Trophoblast cell (in vitro differentiated cells and primary cell): Measurements from ENCODE around the gene LRRC27.

Source experiments
- DNase-seq, 2 donors: peaks; one replicate each; pipeline ENCODE4 v3.0.0-alpha.2; 2016
- H2AFZ ChIP-seq: 2 replicates; pipeline ENCODE4 v1.6.1; 2013; ENCODE audit warnings: low read length, moderate library complexity, mild to moderate bottlenecking; ENCODE audit not compliant: insufficient read depth, poor library complexity
- H2AK5ac ChIP-seq: 2 replicates; pipeline ENCODE4 v1.6.1; 2013; ENCODE audit warnings: mild to moderate bottlenecking, low read length
- H2BK120ac ChIP-seq: 2 replicates; pipeline ENCODE4 v1.6.1; 2013; ENCODE audit warnings: low read length, mild to moderate bottlenecking, moderate library complexity; ENCODE audit not compliant: insufficient read depth, poor library complexity
- H2BK12ac ChIP-seq: 2 replicates; pipeline ENCODE4 v1.6.1; 2013; ENCODE audit warnings: mild to moderate bottlenecking, low read length, moderate library complexity
- H2BK5ac ChIP-seq: 2 replicates; pipeline ENCODE4 v1.6.1; 2013; ENCODE audit warnings: low read length, low read depth, moderate library complexity, mild to moderate bottlenecking; ENCODE audit not compliant: poor library complexity
- H3K14ac ChIP-seq: 2 replicates; pipeline ENCODE4 v1.6.1; 2013; ENCODE audit warnings: mild to moderate bottlenecking, low read length
- H3K18ac ChIP-seq: 2 replicates; pipeline ENCODE4 v1.6.1; 2013; ENCODE audit warnings: mild to moderate bottlenecking, low read length
- H3K23ac ChIP-seq: 2 replicates; pipeline ENCODE4 v1.6.1; 2013; ENCODE audit warnings: low read length
- H3K27ac ChIP-seq: 2 replicates; pipeline ENCODE4 v1.5.1; 2013; ENCODE audit warnings: low read depth, mild to moderate bottlenecking, inconsistent platforms, low read length, moderate library complexity
- H3K27me3 ChIP-seq: 2 replicates; pipeline ENCODE4 v1.6.1; 2013; ENCODE audit warnings: inconsistent platforms, mild to moderate bottlenecking, low read length, moderate library complexity; ENCODE audit not compliant: insufficient read depth
- H3K36me3 ChIP-seq, 2 experiments: 1 replicate in 1 of 2; 2 replicates in 1 of 2; pipeline ENCODE4 v1.6.1; 2013; ENCODE audit warnings: low read length in 2 of 2, mild to moderate bottlenecking in 2 of 2, moderate library complexity in 1 of 2; ENCODE audit not compliant: insufficient read depth in 2 of 2, control insufficient read depth in 1 of 2
- H3K4ac ChIP-seq: 2 replicates; pipeline ENCODE4 v1.6.1; 2013; ENCODE audit warnings: low read depth, mild to moderate bottlenecking, low read length, moderate library complexity
- H3K4me1 ChIP-seq, 2 experiments: 1 replicate in 1 of 2; 2 replicates in 1 of 2; pipeline ENCODE4 v1.6.1; 2013; ENCODE audit warnings: low read length in 2 of 2, mild to moderate bottlenecking in 2 of 2, moderate library complexity in 1 of 2; ENCODE audit not compliant: insufficient read depth in 2 of 2, control insufficient read depth in 1 of 2
- H3K4me2 ChIP-seq: 2 replicates; pipeline ENCODE4 v1.6.1; 2013; ENCODE audit warnings: inconsistent platforms, mild to moderate bottlenecking, low read length, moderate library complexity
- H3K4me3 ChIP-seq: 2 replicates; pipeline ENCODE4 v1.5.1; 2013; ENCODE audit warnings: mild to moderate bottlenecking, low read depth, low read length, inconsistent platforms
- H3K79me1 ChIP-seq: one replicate; pipeline ENCODE4 v1.6.1; 2013; ENCODE audit warnings: low read length
- H3K79me2 ChIP-seq: 2 replicates; pipeline ENCODE4 v1.6.1; 2013; ENCODE audit warnings: low read length, mild to moderate bottlenecking; ENCODE audit not compliant: control insufficient read depth, insufficient read depth, poor library complexity
- H3K9ac ChIP-seq: 2 replicates; pipeline ENCODE4 v1.6.1; 2013; ENCODE audit warnings: mild to moderate bottlenecking, low read length
- H3K9me3 ChIP-seq: 2 replicates; pipeline ENCODE4 v1.6.1; 2013; ENCODE audit warnings: low read depth, mild to moderate bottlenecking, control low read depth, inconsistent platforms, low read length; ENCODE audit not compliant: insufficient read depth
- H4K12ac ChIP-seq: 2 replicates; pipeline ENCODE4 v1.6.1; 2013; ENCODE audit warnings: low read depth, mild to moderate bottlenecking, low read length, moderate library complexity
- H4K8ac ChIP-seq: 2 replicates; pipeline ENCODE4 v1.6.1; 2013; ENCODE audit warnings: low read depth, mild to moderate bottlenecking, low read length, moderate library complexity
- H4K91ac ChIP-seq: one replicate; pipeline ENCODE4 v1.6.1; 2013; ENCODE audit warnings: low read depth, mild to moderate bottlenecking, low read length, moderate library complexity
- WGBS: extraction: QIAGEN DNeasy Blood & Tissue Kit; methylation state at CpG from one replicate; pipeline ENCODE4 v1.1.7; 2013; ENCODE audit warnings: missing lambda C conversion rate; ENCODE audit not compliant: insufficient read length, insufficient coverage; ENCODE audit errors: extremely low coverage; 5-methylcytosine and 5-hydroxymethylcytosine counted together

Gene LRRC27

DNA sequence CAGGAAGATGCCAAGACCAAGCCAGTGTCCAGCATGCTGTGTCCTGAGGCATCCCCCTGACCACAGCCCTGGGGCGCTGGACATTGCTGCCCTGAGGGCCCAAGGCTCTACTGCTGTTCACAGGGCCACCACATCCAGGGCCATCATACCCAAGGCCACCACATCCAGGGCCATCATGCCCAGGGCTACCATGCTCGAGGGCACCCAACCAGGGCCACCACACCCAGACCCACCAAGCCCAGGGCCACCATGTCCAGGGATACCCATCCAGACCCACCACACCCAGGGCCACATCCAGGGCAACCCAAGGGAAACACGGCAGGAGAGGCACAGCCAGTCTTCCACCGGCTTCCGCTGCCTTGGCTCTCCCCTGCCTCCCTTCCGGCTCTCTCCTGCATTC lies 41.4 kb upstream of the LRRC27 start:
- H2BK5ac ChIP-seq = no peak overlapping the region
- H4K91ac ChIP-seq = no peak overlapping the region
- peak overlapping the region; percentile 10 for H3K4me3 ChIP-seq
- H2BK120ac ChIP-seq = no peak overlapping the region
- no peak overlapping the region for H2BK12ac ChIP-seq
- DNase-seq = no peak
- H2AFZ ChIP-seq = no peak overlapping the region
- H3K18ac ChIP-seq = no peak overlapping the region
- no peak overlapping the region for H2AK5ac ChIP-seq
- no peak overlapping the region for H3K23ac ChIP-seq
- H3K79me2 ChIP-seq = no peaks in the 10 kb centered on the region
- no peak overlapping the region for H3K27ac ChIP-seq
- H3K4me1 ChIP-seq = no peaks in the 10 kb centered on the region
- H3K4me2 ChIP-seq = no peak overlapping the region
- peaks cover 4% of the 10 kb centered on the region for H3K9me3 ChIP-seq
- H4K12ac ChIP-seq = no peak overlapping the region
- H3K14ac ChIP-seq = no peak overlapping the region
- no peak overlapping the region for H4K8ac ChIP-seq
- WGBS = no CpG with 5 or more reads among the region's 6 CpGs
- H3K9ac ChIP-seq = no peak overlapping the region
- no peak overlapping the region for H3K4ac ChIP-seq
- H3K27me3 ChIP-seq = no peaks in the 10 kb centered on the region
- no peaks in the 10 kb centered on the region for H3K36me3 ChIP-seq
- no peaks in the 10 kb centered on the region for H3K79me1 ChIP-seq

DNA sequence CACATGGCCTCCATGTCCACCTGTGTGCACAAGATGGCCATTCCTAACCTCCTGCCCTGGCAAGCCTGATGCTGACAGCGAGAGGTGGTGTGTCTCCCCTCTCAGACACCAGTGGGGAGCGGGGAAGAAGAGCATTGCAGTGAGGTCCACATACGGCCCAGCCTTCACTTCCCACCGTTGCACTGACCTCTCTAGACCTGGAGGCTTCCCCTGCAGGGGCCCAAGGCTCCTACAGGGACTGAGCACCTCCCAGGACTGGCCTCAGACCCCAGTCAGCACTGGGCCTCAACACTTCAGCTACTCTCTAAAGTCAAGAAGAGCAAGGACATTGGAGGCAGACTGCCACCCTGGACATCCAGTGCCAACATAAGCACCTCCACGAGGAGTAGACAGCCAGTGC lies 40.2 kb upstream of the LRRC27 start:
- Histone ChIP-seq H2BK12ac (no peak overlapping the region), H2AFZ (no peak overlapping the region), H3K9ac (no peak overlapping the region), H3K9me3 (peaks cover 5% of the 10 kb centered on the region), H3K4me2 (no peak overlapping the region), H4K8ac (no peak overlapping the region), H3K4ac (no peak overlapping the region), H4K12ac (no peak overlapping the region), H2AK5ac (no peak overlapping the region), H3K27me3 (no peaks in the 10 kb centered on the region), H3K36me3 (no peaks in the 10 kb centered on the region), H2BK120ac (no peak overlapping the region), H3K4me1 (peaks cover 0 to 2% of the 10 kb centered on the region in 2 experiments), H3K18ac (no peak overlapping the region), H3K79me1 (no peaks in the 10 kb centered on the region), H4K91ac (no peak overlapping the region), H2BK5ac (no peak overlapping the region), H3K27ac (no peak overlapping the region), H3K23ac (no peak overlapping the region), H3K4me3 (no peak overlapping the region), H3K14ac (no peak overlapping the region), H3K79me2 (no peaks in the 10 kb centered on the region)
- no CpG with 5 or more reads among the region's 5 CpGs for WGBS
- no peak for DNase-seq

DNA sequence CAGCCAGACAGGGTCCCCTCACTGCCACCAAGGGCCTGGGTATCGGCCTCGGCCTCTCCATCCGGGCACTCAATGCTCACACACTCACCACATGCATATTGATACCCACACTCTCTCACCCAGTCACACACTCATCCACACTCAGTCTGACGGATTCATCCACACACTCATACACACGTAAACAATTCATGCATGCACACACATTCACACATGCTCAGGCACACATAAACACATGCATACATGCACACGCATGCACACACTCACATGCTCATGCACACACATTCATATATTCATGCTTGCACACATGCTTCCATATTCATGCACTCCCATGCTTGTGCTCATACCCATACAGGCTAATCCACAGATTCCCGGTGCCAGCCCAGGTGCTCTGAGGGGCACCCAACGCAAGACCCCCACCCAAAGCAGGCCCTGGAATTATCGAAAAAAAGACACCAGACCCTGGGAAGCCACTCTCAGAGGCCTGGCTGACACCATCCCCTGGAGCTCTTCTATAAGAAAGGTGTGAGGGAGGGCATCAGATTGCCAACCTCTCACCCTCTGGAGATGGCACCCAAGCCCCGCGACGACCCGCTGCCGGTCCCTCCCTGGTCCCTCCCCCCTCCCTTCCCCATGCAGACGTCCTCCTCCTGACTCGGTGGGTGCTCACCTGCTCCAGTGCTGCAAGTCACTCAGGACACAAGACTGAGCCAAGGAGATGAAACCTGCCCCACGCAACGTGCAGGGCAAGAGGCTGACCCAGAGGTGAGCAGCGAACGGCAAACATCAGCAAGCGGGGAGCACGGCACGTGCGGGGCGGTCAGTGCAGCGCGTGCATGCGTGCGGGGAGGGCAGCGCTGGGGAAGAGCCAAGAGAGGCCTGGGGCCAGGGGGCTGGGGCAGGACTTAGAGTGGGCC lies 39.4 kb upstream of the LRRC27 start:
- Histone ChIP-seq H2AFZ (no peak overlapping the region), H4K8ac (no peak overlapping the region), H4K12ac (no peak overlapping the region), H3K27ac (no peak overlapping the region), H3K23ac (no peak overlapping the region), H3K9me3 (peaks cover 5% of the 10 kb centered on the region), H3K36me3 (no peaks in the 10 kb centered on the region), H3K4me3 (no peak overlapping the region), H2BK5ac (no peak overlapping the region), H2BK12ac (no peak overlapping the region), H3K4me1 (peaks cover 0 to 2% of the 10 kb centered on the region in 2 experiments), H3K18ac (no peak overlapping the region), H3K27me3 (no peaks in the 10 kb centered on the region), H3K9ac (no peak overlapping the region), H2BK120ac (no peak overlapping the region), H4K91ac (no peak overlapping the region), H3K4ac (no peak overlapping the region), H3K79me1 (no peaks in the 10 kb centered on the region), H3K14ac (no peak overlapping the region), H2AK5ac (no peak overlapping the region), H3K4me2 (no peak overlapping the region), H3K79me2 (no peaks in the 10 kb centered on the region)
- no CpG with 5 or more reads among the region's 30 CpGs for WGBS
- DNase-seq = no peak

DNA sequence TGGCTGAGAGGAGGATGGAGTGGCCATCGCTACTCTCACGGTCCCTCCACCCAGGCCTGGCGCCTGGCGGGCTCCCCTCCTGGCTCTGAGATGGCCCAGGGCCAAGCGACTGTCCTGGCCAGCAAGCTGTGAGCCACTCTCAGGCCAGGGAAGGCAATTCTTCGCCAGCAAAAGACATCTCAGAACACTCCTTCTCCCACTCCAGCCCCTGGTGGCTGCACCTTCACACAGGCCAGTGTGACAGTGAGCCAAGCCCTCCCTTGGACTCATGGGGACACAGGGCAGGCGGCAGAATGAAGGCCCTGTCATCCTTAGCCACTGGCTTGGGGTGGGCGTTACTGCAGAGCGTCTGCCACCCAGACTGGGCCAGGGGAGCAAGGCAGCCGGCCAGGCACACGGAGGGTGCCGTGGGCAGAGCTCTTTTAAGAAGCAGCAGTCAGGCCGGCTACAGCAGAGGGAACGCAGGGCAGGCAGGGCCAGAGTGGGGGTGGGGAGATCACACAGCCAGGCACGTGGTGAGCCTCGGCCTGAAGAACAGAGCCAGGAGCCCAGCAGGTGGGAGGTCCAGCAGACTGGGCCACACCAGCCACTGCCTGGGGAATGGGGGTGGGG lies 38.7 kb upstream of the LRRC27 start:
- H4K8ac ChIP-seq = no peak overlapping the region
- no peak overlapping the region for H3K4ac ChIP-seq
- H3K23ac ChIP-seq = no peak overlapping the region
- no peak overlapping the region for H3K27ac ChIP-seq
- no peak overlapping the region for H3K4me2 ChIP-seq
- DNase-seq = no peak
- no peak overlapping the region for H3K4me3 ChIP-seq
- no peak overlapping the region for H3K9ac ChIP-seq
- no peak overlapping the region for H3K14ac ChIP-seq
- no peaks in the 10 kb centered on the region for H3K27me3 ChIP-seq
- H3K36me3 ChIP-seq = no peaks in the 10 kb centered on the region
- H2BK5ac ChIP-seq = no peak overlapping the region
- no peak overlapping the region for H2BK12ac ChIP-seq
- no peaks in the 10 kb centered on the region for H3K79me1 ChIP-seq
- H3K18ac ChIP-seq = no peak overlapping the region
- H2AK5ac ChIP-seq = no peak overlapping the region
- no peak overlapping the region for H4K91ac ChIP-seq
- H3K4me1 ChIP-seq = peaks cover 0 to 2% of the 10 kb centered on the region in 2 experiments
- no CpG with 5 or more reads among the region's 16 CpGs for WGBS
- H3K79me2 ChIP-seq = no peaks in the 10 kb centered on the region
- H2AFZ ChIP-seq = no peak overlapping the region
- H4K12ac ChIP-seq = no peak overlapping the region
- peaks cover 5% of the 10 kb centered on the region for H3K9me3 ChIP-seq
- no peak overlapping the region for H2BK120ac ChIP-seq
